ENCODE measurements around the gene SIX1. TPM values are rescaled to one million over a fixed set of nuclear protein-coding genes. Genes with fewer than 3 reads are reported as not detected.

Gene SIX1
- total and polyA plus RNA-seq, 2 of the 13 experiments (the other 11 are each of a cell fraction or from before 2014, with no cell fraction given): 1.7 to 6.5 TPM

- TF ChIP-seq POLR2AphosphoS2 (IDR thresholded peaks at IDR 0.05; ENCODE audit: low read depth, low read length) (no peak), HOXA5 (CRISPR knock-in tag; IDR thresholded peaks at IDR 0.05) (0 out of 2 replicates have a peak, but pooled peaks have one; percentile 37), ZNF263 (CRISPR knock-in tag; IDR thresholded peaks at IDR 0.05) (peak; percentile 98), ZNF605 (CRISPR knock-in tag; IDR thresholded peaks at IDR 0.05) (0 out of 2 replicates have a peak, but pooled peaks have one; percentile 9), ELF1 (CRISPR knock-in tag; IDR thresholded peaks at IDR 0.05) (peak; percentile 62; the same call in 1 of the 2 replicates), ZNF414 (CRISPR knock-in tag; IDR thresholded peaks at IDR 0.05) (no peak), DPF2 (CRISPR knock-in tag; IDR thresholded peaks at IDR 0.05; ENCODE audit: borderline replicate concordance, low read depth) (no peak), STAT5B (CRISPR knock-in tag; IDR thresholded peaks at IDR 0.05) (no peak), FLYWCH1 (CRISPR knock-in tag; IDR thresholded peaks at IDR 0.05) (no peak), ZNF574 (CRISPR knock-in tag; IDR thresholded peaks at IDR 0.05) (peak; percentile 51; the same call in 1 of the 2 replicates), ZNF563 (CRISPR knock-in tag; IDR thresholded peaks at IDR 0.05) (no peak), CAMTA2 (CRISPR knock-in tag; IDR thresholded peaks at IDR 0.05; ENCODE audit: borderline replicate concordance) (0 out of 2 replicates have a peak, but pooled peaks have one; percentile 63)
- TF ChIP-seq, protein P1, sequence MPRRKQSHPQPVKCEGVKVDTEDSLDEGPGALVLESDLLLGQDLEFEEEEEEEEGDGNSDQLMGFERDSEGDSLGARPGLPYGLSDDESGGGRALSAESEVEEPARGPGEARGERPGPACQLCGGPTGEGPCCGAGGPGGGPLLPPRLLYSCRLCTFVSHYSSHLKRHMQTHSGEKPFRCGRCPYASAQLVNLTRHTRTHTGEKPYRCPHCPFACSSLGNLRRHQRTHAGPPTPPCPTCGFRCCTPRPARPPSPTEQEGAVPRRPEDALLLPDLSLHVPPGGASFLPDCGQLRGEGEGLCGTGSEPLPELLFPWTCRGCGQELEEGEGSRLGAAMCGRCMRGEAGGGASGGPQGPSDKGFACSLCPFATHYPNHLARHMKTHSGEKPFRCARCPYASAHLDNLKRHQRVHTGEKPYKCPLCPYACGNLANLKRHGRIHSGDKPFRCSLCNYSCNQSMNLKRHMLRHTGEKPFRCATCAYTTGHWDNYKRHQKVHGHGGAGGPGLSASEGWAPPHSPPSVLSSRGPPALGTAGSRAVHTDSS (CRISPR knock-in tag; conservative IDR thresholded peaks at IDR 0.05): no peak
- TF ChIP-seq, protein P2, sequence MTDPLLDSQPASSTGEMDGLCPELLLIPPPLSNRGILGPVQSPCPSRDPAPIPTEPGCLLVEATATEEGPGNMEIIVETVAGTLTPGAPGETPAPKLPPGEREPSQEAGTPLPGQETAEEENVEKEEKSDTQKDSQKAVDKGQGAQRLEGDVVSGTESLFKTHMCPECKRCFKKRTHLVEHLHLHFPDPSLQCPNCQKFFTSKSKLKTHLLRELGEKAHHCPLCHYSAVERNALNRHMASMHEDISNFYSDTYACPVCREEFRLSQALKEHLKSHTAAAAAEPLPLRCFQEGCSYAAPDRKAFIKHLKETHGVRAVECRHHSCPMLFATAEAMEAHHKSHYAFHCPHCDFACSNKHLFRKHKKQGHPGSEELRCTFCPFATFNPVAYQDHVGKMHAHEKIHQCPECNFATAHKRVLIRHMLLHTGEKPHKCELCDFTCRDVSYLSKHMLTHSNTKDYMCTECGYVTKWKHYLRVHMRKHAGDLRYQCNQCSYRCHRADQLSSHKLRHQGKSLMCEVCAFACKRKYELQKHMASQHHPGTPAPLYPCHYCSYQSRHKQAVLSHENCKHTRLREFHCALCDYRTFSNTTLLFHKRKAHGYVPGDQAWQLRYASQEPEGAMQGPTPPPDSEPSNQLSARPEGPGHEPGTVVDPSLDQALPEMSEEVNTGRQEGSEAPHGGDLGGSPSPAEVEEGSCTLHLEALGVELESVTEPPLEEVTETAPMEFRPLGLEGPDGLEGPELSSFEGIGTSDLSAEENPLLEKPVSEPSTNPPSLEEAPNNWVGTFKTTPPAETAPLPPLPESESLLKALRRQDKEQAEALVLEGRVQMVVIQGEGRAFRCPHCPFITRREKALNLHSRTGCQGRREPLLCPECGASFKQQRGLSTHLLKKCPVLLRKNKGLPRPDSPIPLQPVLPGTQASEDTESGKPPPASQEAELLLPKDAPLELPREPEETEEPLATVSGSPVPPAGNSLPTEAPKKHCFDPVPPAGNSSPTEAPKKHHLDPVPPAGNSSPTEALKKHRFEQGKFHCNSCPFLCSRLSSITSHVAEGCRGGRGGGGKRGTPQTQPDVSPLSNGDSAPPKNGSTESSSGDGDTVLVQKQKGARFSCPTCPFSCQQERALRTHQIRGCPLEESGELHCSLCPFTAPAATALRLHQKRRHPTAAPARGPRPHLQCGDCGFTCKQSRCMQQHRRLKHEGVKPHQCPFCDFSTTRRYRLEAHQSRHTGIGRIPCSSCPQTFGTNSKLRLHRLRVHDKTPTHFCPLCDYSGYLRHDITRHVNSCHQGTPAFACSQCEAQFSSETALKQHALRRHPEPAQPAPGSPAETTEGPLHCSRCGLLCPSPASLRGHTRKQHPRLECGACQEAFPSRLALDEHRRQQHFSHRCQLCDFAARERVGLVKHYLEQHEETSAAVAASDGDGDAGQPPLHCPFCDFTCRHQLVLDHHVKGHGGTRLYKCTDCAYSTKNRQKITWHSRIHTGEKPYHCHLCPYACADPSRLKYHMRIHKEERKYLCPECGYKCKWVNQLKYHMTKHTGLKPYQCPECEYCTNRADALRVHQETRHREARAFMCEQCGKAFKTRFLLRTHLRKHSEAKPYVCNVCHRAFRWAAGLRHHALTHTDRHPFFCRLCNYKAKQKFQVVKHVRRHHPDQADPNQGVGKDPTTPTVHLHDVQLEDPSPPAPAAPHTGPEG (CRISPR knock-in tag; IDR thresholded peaks at IDR 0.05): 0 out of 2 replicates have a peak, but pooled peaks have one; percentile 27
- TF ChIP-seq, protein P3, sequence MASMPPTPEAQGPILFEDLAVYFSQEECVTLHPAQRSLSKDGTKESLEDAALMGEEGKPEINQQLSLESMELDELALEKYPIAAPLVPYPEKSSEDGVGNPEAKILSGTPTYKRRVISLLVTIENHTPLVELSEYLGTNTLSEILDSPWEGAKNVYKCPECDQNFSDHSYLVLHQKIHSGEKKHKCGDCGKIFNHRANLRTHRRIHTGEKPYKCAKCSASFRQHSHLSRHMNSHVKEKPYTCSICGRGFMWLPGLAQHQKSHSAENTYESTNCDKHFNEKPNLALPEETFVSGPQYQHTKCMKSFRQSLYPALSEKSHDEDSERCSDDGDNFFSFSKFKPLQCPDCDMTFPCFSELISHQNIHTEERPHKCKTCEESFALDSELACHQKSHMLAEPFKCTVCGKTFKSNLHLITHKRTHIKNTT (CRISPR knock-in tag; IDR thresholded peaks at IDR 0.05): no peak
These were observed 2.0 kb downstream of the SIX1 start (continued) for GRCh38 chr14:60647081-60647836.
